NCI-H524 treated with DMSO at 0.1 percent for 48 hours (cell line): ENCODE results near the gene RGS17.
"Not testable (repeated sequence)": the region's sequence is repeated elsewhere in the genome, so short reads cannot be mapped to it uniquely, and the experiment has no call there.

Source experiments
- DNase-seq: peaks from one replicate; lab custom pipeline; 2025; lab: John Stamatoyannopoulos, UW

The RGS17 gene

DNA sequence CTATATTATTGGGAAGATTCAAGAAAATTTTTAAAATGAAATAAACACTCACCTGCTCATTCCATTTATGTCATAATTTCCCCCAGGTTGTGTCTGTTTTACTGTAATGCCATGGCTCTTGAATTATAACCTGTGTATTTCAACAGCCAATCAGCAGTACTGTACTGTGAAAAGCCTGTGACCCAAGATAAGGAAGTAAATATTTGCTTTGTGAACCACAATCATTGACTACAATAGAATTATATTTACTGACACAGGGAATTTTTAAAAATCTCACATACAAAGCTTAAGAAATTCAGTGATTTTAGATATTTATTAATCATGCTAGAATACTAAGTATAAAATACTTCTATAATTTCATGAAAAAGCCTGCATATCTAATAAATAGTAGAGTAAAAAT lies 6.0 kb downstream of the RGS17 start:
- DNase-seq: no peak

DNA sequence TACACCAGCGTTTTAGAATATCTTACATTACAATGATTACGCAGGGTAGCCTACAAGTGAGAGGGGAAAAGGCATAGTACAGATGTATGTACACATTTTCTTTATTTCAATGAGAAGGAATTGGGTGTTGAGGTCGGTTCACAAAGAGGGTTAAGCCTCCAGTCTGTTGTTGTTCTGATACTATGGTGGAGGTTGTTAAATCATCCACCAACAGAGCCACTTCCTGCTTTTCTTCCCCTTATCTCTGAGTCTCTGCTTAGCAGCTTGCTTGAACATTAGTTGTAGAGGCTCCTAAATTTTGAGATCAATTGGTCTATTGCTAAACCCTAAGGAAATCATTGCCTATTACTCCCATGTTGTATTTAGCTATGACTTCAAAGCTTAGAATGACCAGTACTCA lies 7.3 kb downstream of the RGS17 start:
- no peak for DNase-seq

DNA sequence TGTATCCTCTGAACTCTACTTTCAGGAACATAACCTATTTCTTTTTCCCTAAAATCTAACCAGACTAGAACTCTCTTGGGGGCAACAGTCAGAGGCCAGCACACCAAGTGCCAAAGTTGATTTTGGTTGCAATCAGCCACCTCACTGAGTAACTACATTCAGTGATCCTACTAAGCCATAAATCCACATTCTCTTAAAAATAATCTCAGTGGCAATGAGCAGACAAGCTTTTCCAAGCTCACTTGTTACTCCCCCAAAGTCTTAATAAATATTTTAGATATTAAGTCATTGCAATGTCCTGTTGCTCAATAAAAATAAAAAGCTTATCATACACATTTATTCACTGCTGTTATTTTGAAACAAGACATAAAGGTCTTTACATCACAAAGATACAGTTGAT lies 9.8 kb downstream of the RGS17 start:
- no peak for DNase-seq

- no peak for DNase-seq
These were observed 12.8 kb downstream of the RGS17 start for GRCh38 chr6:153117986-153118879.

GRCh38 chr6:153111082-153111481 lies 20.0 kb downstream of the RGS17 start:
- not testable (repeated sequence) for DNase-seq

DNA sequence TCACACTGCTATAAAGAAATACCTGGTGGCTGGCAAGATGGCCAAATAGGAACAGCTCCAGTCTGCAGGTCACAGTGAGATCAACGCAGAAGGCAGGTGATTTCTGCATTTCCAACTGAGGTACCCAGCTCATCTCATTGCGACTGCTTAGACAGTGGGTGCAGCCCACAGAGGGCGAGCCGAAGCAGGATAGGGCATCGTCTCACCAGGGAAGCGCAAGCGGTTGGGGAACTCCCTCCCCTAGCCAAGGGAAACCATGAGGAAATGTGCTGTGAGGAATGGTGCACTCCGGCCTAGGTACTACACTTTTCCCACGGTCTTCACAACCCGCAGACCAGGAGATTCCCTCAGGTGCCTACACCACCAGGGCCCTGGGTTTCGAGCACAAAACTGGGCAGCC lies 20.5 kb downstream of the RGS17 start:
- DNase-seq: not testable (repeated sequence)

DNA sequence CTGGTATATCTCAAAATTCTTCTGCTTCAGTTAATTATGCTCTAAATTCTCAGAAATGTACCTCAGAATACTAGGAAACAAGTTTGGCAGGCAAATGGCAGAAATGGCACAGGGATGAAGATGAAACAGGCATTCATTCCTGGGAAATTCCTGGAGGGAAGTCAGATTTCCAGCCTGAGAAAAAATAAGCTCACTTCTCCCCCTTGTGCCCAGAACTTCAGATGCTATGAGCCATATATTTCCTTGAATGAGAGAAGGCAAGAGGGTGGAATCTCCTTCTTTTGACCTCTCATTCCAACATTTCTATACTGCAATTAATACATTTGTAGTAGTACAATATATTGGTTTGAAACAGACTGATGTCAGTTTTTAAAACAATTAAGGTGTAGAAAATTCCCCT lies 22.8 kb downstream of the RGS17 start:
- DNase-seq: no peak

DNA sequence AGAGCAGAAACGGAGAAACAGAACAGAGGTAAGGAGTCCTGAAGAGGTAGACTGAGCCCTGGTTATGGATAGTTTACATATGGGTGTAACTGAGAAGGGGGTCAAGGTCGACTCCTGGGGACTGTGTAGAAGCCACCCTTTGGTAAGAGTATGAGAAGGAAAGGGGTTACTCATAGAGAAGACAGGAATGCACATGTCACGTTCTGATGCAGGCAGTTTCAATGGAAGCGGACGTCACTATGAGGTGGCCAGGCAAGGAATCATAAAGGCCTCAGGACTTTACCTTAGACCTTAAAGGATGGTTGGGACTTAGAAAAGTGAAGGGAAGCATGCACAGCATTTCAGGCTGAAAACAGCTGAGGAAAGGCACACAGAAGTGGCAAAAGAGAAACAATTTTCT lies 25.1 kb downstream of the RGS17 start:
- no peak for DNase-seq

- no peak for DNase-seq
These were observed 26.9 kb downstream of the RGS17 start for GRCh38 chr6:153104220-153104619.

- no peak for DNase-seq
These were observed 27.8 kb downstream of the RGS17 start for GRCh38 chr6:153103319-153103655.

- DNase-seq: no peak
These were observed 28.3 kb downstream of the RGS17 start for GRCh38 chr6:153102605-153103318.

DNA sequence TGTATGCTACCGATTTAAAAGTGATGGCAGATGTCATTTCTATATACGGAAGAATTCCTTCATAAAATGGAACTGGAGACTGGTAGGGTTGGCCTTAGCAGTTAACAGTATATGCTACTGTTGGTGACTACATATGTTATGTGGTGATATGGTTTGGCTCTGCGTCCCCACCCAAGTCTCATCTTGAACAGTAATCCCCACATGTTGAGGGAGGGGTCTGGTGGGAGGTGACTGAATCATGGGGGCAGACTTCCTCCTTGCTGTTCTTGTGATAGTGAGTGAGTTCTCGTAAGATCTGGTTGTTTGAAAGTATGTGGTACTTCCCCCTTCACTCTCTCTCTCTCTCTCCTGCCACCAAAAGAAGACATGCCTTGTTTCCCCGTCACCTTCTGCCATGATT lies 29.6 kb downstream of the RGS17 start:
- no peak for DNase-seq

DNA sequence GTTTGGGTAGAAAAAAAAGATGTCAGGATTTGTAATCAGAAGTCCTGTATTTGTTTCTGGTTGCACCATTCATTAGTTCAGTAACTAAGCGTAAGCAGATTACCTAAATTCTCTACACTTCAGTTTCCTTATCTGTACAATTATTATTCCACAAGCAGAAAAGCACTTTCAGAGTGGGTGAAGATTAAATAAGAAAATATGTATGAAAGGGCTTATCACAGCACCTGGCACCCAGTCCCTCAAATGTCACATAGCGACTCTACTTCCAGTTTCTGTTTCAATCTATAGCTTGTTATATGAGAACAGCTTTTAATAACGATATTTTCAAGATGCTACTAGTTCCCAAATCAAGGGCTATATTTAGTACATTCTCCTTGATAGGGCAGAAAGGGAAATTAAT lies 31.4 kb downstream of the RGS17 start:
- DNase-seq: no peak

DNA sequence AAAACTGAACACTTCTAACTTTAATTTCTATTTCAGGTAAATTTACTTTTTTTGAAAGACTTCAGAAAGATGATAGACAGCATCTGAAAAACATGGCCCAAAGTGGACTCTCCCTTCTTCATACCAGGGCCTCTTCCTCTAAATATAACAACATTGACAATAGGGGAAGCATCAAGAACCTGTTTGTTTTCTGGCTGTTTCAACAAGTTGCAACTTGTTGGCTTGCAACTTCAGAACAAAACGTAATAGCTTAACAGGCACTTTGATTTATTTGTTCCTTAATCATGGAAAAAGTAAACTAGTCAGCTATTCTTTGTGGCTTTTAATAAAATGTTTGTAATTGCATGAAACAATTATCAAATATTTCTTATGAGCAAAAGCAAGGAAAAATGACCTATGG lies 34.3 kb downstream of the RGS17 start:
- no peak for DNase-seq

- no peak for DNase-seq
These were observed 35.1 kb downstream of the RGS17 start for GRCh38 chr6:153096031-153096430.

DNA sequence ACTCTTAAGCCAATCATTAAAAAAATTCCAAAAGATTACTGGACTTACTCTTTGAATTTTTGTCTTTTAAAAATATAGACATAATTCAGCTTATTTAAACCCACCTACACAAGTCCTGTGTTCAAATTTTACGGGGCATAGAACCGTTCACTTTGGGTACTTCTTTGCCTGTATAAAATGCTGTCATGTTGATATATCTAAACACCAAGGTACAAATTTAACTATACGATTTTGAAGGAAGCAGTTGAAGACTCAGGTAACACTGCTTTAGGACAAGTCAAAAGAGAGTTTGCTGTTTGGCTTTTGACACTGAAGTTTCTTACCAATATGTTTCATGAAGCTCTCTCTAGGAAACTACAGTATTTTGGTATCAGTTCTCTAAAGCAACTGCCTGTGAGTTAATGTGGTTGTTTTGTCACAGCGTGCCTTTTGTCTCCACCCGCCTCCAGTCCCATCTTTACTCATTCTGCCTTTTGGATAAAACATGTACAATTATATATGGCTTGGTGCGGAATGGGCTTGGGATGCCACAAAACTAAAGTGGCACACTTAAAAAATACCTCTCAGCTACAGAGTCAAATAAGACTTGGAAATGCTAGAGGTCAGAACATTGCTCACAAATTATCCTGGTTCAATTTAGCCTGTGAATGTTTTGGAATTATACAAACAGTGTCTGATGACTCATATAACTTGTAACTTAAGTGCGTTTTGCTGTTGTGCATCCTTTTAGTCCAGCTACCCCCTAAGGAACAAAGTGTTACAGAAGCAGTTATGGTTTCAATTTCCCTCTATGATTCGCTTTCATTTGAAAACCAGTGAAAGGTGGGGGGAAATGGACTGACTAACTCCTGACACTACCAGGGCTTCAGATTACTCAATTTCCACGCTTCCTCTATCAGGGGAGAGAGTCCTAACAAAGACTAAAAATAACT lies 38.7 kb downstream of the RGS17 start:
- no peak for DNase-seq

- no peak for DNase-seq
These were observed 40.7 kb downstream of the RGS17 start for GRCh38 chr6:153090241-153090930.

DNA sequence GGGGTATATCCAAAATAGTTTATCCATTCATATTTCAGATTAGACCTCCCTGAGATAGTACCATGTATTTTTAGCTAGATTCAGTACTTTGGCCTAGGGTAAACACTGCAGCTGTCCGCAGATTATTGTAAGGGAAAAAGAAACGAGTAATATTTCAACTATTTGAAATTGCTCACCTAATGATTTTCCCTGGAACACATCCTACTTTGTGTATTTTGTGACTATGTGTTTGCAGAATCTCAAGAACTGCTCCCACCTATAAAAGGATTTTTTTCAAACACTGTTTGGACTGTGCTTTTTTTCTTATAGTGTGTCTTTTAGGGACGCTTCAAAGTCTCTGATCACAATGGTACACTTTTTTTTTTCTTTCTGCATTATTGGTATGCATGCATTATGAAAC lies 42.3 kb downstream of the RGS17 start:
- DNase-seq: no peak

DNA sequence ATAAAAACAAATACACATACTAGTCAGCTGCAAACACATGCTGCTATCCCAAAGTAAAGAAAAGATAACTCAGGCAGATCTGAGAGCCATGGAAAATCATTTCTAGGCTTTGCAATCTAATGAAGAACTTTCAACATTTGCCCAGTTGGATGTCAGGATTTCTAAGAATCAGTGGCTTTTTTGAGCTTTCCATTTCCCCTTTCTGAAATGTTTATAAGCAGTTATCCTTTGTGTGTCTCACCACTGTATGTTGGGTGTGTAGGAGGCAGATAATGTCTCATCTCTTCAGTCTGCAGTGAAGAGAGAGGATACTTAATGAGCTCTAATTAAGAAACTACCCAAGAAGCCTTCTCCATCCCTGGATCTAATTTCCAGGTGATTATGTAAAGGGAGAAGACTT lies 43.6 kb downstream of the RGS17 start:
- no peak for DNase-seq

GRCh38 chr6:153086225-153086990 lies 44.7 kb downstream of the RGS17 start:
- DNase-seq: no peak

DNA sequence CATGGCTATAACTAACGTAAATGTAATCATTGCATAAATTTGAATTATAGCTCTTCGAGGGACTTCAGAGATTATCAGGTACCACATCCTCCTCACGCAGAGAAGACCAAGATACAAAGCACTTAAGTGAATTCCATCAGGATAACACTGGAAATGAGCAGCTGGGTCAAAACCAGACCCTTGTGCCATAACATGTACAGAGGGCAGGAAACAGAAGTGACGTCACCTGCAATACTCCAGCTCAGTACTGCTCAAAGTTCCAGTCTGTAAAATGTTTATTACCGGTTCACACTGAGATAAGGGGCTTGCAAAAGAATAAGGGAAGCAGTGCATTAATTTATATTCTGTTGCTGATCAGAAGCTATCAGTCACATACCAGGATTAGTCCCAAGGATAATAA lies 45.8 kb downstream of the RGS17 start:
- DNase-seq: no peak
